ENCODE data around the gene IFT52.

DNA sequence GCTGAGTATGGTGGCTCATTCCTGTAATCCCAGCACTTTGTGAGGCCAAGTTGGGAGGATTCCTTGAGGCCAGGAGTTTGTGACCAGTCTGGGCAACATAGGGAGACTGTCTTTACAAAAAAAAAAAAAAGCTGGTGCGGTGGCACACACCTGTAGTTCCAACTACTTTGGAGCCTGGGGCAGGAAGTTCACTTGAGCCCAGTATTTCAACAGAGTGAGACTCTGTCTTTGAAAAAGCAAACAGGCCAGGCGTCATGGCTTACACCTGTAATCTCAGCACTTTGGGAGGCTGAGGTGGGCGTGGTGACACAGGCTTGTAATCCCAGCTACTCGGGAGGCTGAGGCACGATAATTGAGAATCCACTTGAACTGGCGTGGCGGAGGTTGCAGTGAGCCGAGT, 104.8 kb downstream of the IFT52 start:
- TF ChIP-seq, protein P1, sequence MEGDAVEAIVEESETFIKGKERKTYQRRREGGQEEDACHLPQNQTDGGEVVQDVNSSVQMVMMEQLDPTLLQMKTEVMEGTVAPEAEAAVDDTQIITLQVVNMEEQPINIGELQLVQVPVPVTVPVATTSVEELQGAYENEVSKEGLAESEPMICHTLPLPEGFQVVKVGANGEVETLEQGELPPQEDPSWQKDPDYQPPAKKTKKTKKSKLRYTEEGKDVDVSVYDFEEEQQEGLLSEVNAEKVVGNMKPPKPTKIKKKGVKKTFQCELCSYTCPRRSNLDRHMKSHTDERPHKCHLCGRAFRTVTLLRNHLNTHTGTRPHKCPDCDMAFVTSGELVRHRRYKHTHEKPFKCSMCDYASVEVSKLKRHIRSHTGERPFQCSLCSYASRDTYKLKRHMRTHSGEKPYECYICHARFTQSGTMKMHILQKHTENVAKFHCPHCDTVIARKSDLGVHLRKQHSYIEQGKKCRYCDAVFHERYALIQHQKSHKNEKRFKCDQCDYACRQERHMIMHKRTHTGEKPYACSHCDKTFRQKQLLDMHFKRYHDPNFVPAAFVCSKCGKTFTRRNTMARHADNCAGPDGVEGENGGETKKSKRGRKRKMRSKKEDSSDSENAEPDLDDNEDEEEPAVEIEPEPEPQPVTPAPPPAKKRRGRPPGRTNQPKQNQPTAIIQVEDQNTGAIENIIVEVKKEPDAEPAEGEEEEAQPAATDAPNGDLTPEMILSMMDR (IDR thresholded peaks at IDR 0.05; ENCODE audit: poor library complexity) = no peak
- no peak for TF ChIP-seq EZH2 (IDR thresholded peaks at IDR 0.05; ENCODE audit: borderline replicate concordance)
- TF ChIP-seq EZH2phosphoT487 (IDR thresholded peaks at IDR 0.05; ENCODE audit: low read depth, severe bottlenecking, unreplicated experiment) = no peak

All from hepatocyte (in vitro differentiated cells).